Measurements from ENCODE around the gene CAPZB. TPM values are rescaled to one million over a fixed set of nuclear protein-coding genes. Genes with fewer than 3 reads are reported as not detected.

The CAPZB gene
- total and polyA plus RNA-seq, 11 donors = 77.8 to 348 (median 237) TPM

Other genes starting within 250 kb of the CAPZB start
- 10 to 100 TPM; 23.4 to 54.5 (median 32.7) TPM for gene EMC1, start 234.0 kb downstream of the CAPZB start, total RNA-seq
- gene EMC1, start 234.0 kb downstream of the CAPZB start, polyA plus RNA-seq = 10 to 100 TPM; 10.1 to 27.2 TPM
- 10 to 100 TPM in 6 of 9 donors, 1 to 10 TPM in 3; 8.3 to 17.4 (median 13.7) TPM for gene MRTO4, start 233.7 kb downstream of the CAPZB start, total RNA-seq
- gene MRTO4, start 233.7 kb downstream of the CAPZB start, polyA plus RNA-seq = 10 to 100 TPM; 19.3 to 56.3 TPM
- gene AKR7A3, start 196.8 kb downstream of the CAPZB start, total RNA-seq = under 1 TPM in 5 of 9 donors, not detected in 4; 0.19 to 0.36 (median 0.20) TPM
- gene AKR7A3, start 196.8 kb downstream of the CAPZB start, polyA plus RNA-seq = under 1 TPM in 1 of 2 donors, not detected in 1; 0.12 TPM
- 10 to 100 TPM; 25.0 to 97.5 (median 46.4) TPM for gene AKR7A2, start 173.4 kb downstream of the CAPZB start, total RNA-seq
- gene AKR7A2, start 173.4 kb downstream of the CAPZB start, polyA plus RNA-seq = 10 to 100 TPM; 13.8 to 27.2 TPM
- gene SLC66A1, start 173.2 kb downstream of the CAPZB start, total RNA-seq = 10 to 100 TPM in 2 of 9 donors, 1 to 10 TPM in 7; 6.4 to 17.2 (median 8.2) TPM
- 10 to 100 TPM; 10.4 to 19.4 TPM for gene SLC66A1, start 173.2 kb downstream of the CAPZB start, polyA plus RNA-seq
- 10 to 100 TPM; 19.3 to 61.4 (median 33.1) TPM for gene NBL1, start 158.8 kb upstream of the CAPZB start, total RNA-seq
- gene NBL1, start 158.8 kb upstream of the CAPZB start, polyA plus RNA-seq = 10 to 100 TPM; 31.2 to 40.0 TPM
- gene HTR6, start 179.3 kb upstream of the CAPZB start, total RNA-seq = not detected
- not detected for gene HTR6, start 179.3 kb upstream of the CAPZB start, polyA plus RNA-seq